Globus pallidus (tissue), 1 donor: ENCODE data around the gene ERAL1.
"Not testable (repeated sequence)": the region's sequence is repeated elsewhere in the genome, so short reads cannot be mapped to it uniquely, and the experiment has no call there.

Experiments used
- DNase-seq: peaks from one replicate; pipeline ENCODE4 v3.0.0-alpha.2; 2015; ENCODE audit warnings: low spot score

The ERAL1 gene

GRCh38 chr17:28854457-28855335, at the start of gene ERAL1:
TSS of gene ERAL1 (plus strand) at chr17:28855016. CDS start at chr17:28855035, 19 bp downstream.
- peak; percentile 86 for DNase-seq

DNA sequence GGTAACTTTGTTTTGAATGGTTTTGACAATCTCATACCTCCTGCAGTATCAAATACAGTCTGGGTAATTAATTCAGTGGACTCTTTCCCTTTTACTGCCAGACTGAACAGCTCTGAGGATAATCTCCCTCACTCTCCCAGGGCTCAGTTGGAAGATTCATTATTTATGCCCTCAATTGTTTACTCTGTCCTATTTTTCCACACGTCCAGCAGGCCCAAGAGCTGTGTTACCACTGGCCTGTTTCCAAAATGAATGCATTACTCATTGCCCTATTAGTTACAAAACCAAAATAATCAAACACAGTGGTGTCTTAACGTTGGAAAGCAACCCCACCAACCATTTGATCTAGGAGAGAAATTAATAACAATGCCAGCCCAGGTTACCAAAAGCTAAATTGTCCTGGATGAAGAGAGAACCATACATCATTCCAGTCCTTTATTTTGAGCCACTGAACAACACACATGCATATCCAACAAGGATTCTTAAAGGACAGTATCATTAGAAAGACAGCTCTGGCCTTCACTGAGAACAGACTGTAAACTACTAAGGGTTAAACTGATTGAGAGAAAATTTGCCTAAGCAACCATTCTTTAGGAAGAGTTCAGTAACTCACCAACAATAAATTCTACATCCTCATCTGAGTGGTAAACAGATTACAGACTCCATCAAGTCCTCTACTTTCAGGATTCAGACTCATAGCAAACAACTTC, 46.7 kb upstream of the ERAL1 start:
- DNase-seq, result peak; percentile 62

DNA sequence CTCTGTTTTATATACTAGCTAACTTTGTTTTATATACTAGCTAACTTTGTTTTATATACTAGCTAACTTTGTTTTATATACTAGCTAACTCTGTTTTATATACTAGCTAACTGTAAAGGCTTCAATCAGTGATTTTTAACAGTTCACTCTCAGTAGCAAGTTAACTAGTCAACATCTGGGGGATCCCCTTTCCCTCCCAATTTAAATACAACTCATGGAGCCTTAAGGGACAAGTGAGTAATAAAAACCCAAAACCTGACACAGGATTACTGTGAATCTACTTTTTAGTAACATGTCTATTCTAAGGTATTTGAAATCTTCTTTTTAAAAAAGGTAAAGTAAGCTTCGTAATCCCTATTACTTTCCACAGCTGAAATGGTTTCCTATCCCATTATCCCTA, 44.4 kb upstream of the ERAL1 start:
- DNase-seq, result no peak

GRCh38 chr17:28811651-28812090, 43.1 kb upstream of the ERAL1 start:
- no peak for DNase-seq

- DNase-seq, result peak; percentile 98
Observed at GRCh38 chr17:28812091-28812747, 42.6 kb upstream of the ERAL1 start.

DNA sequence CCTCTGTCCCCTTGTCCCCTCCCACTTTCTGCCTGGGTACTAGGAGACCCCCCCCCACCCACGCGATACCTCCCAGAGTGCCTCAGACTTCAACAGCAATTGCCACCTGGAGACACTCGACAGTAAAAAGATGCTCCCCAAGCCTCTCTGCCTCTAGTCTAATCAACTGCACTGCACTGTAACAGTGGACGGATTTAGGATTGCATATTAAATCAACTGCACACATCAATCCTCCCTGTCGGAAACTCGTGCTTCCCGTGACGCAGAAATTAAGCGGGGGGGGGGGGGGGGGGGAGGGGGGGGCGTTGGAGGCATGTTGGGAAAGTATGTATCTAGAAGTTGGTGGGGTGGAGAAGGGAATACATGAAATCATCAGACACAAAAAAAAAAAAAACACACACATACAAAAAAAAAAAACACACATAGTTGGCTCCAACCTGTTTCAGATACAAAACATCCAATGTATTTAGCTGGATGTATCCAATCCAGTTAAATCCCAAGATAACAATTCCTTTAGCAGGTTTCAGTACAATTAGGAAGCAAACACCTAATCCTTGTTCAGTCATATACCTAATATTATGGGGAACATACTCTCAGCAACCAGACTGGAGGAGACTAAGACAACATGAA, 42.0 kb upstream of the ERAL1 start:
- no peak for DNase-seq

GRCh38 chr17:28816540-28816939, 38.3 kb upstream of the ERAL1 start:
- DNase-seq, result no peak

GRCh38 chr17:28818819-28819221, 36.0 kb upstream of the ERAL1 start:
- no peak for DNase-seq

DNA sequence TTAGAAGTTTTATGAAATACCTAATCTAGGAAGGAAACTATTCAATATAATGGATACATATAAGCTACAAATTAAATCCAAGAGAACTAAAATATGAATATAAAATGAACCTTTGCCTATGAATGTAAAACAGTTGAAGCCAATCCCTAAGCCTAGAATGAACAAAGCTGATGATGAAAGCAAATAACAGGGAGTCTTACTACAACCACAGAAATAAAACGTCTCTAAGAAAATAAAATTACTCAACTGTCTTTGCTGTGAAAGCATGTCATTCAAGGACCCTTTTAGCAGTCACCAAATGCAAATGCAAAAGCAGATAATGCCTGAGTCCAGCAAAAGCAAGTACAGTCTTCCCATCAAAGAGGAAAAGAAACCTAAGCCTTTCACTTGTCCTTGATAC, 35.2 kb upstream of the ERAL1 start:
- DNase-seq, result no peak

GRCh38 chr17:28827672-28828071, 27.1 kb upstream of the ERAL1 start:
- DNase-seq, result no peak

DNA sequence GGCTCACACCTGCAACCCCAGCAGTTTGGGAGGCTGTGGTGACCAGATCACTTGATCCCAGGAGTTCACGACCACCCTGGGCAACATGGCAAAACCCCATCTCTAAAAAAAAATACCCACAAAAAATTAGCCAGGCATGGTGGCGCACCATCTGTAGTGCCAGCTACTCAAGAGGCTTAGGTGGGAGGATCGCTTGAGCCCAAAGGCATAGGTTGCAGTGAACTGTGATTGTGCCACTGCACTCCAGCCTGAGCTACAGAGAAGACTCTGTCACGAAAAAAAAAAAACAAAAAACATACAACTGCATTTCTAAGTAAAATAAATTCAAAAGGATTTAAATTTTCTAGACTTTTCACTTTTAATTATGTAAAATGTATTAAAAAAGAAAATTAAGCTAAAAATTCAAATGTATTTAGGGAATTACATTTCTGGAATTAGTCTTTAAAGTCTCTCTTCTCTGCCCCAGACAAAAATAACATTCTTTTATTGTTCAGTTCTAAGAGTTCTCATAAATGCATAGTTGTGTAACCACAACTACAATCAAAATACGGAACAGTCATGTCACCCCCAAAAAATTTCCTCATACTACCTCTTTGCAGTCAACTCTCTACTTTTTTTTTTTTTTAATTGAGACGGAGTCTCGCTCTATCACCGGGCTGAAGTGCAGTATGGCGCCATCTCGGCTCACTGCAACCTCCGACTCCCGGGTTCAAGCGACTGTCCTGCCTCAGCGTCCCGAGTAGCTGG, 26.3 kb upstream of the ERAL1 start:
- no peak for DNase-seq

- no peak for DNase-seq
Observed at GRCh38 chr17:28834420-28834819, 20.4 kb upstream of the ERAL1 start.

- DNase-seq, result not testable (repeated sequence)
Observed at GRCh38 chr17:28836541-28836940, 18.3 kb upstream of the ERAL1 start.

DNA sequence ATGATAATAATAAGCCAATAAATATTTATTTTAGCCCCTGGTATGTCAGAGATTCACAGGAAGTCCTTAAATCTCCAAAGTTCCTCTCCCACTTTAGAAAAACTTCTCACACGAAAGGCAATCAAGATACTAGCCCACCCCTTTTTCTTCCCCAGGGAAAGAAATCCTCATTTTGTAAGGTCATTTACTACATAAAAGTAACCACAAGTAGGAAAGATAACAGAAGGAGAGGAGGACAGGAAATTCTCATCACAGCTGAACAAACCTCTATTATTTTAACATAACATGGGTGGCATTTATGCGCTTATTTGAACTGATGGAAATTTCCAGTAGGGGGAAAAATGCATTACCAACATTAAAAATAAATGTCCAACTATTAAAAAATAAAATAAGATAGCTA, 15.6 kb upstream of the ERAL1 start:
- DNase-seq, result no peak

GRCh38 chr17:28841901-28842281, 12.9 kb upstream of the ERAL1 start:
- DNase-seq, result no peak

- peak; percentile 80 for DNase-seq
Observed at GRCh38 chr17:28842282-28843012, 12.4 kb upstream of the ERAL1 start, which contains the start of gene FAM222B. TSS of gene FAM222B (minus strand) at chr17:28842790. CDS start at chr17:28766667, 76,123 bp downstream.

GRCh38 chr17:28843816-28844148, 11.0 kb upstream of the ERAL1 start:
- DNase-seq, result no peak

- no peak for DNase-seq
Observed at GRCh38 chr17:28846231-28846630, 8.6 kb upstream of the ERAL1 start.

GRCh38 chr17:28846699-28847098, 8.1 kb upstream of the ERAL1 start:
- not testable (repeated sequence) for DNase-seq

DNA sequence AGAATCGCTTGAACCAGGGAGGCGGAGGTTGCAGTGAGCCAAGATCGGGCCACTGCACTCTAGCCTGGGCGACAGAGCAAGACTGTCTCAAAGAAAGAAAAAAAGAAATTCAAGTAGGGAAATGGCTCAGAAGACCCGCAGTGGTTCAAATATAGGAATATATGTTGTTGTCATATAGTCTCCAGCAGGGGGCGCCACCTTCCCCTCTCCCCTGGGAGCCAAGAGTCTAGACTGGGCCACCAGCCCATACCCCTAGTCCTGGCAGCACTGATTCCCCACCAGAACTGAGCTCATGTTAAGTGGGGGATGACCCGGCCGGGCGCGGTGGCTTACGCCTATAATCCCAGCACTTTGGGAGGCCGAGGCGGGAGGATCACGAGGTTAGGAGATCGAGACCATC, 6.1 kb upstream of the ERAL1 start:
- not testable (repeated sequence) for DNase-seq

GRCh38 chr17:28849281-28849680, 5.5 kb upstream of the ERAL1 start:
- DNase-seq, result no peak
